Activated CD8-positive, alpha-beta memory T cell treated with anti-CD3 and anti-CD28 coated beads, Interleukin-2, amount 50 U/mL, for 1 hour (primary cell): ENCODE results near the gene UGT1A10.
"Not testable (repeated sequence)": the region's sequence is repeated elsewhere in the genome, so short reads cannot be mapped to it uniquely, and the experiment has no call there.

Source experiments
- DNase-seq: peaks from one replicate; pipeline ENCODE4 v3.0.0-alpha.2; 2020; ENCODE audit errors: extremely low read depth

The UGT1A10 gene

GRCh38 chr2:233692648-233693047 is 56.4 kb downstream of the UGT1A10 start, which contains the start of gene UGT1A6:
Gene UGT1A6 (plus strand): TSS chr2:233692890. CDS start chr2:233693005, 115 bp downstream.
- no peak for DNase-seq

- no peak for DNase-seq
These were observed 57.7 kb downstream of the UGT1A10 start for GRCh38 chr2:233693963-233694362.

- DNase-seq: no peak
These were observed 62.5 kb downstream of the UGT1A10 start for GRCh38 chr2:233698740-233699139.

- DNase-seq: no peak
These were observed 63.3 kb downstream of the UGT1A10 start for GRCh38 chr2:233699424-233700027.

GRCh38 chr2:233700028-233700635 is 63.9 kb downstream of the UGT1A10 start:
- DNase-seq: no peak

GRCh38 chr2:233700842-233701241 is 64.6 kb downstream of the UGT1A10 start:
- not testable (repeated sequence) for DNase-seq

GRCh38 chr2:233702238-233702637 is 66.0 kb downstream of the UGT1A10 start:
- DNase-seq: no peak

GRCh38 chr2:233705911-233706506 is 69.8 kb downstream of the UGT1A10 start:
- DNase-seq: no peak

- no peak for DNase-seq
These were observed 70.5 kb downstream of the UGT1A10 start for GRCh38 chr2:233706720-233707119.

GRCh38 chr2:233707940-233708644 is 71.8 kb downstream of the UGT1A10 start:
- no peak for DNase-seq

GRCh38 chr2:233708942-233709341 is 72.7 kb downstream of the UGT1A10 start:
- no peak for DNase-seq

- peak; percentile 35 for DNase-seq
These were observed 75.2 kb downstream of the UGT1A10 start for GRCh38 chr2:233711312-233712008.

- DNase-seq: no peak
These were observed 76.5 kb downstream of the UGT1A10 start, which contains the start of gene UGT1A5 for GRCh38 chr2:233712611-233713261. Gene UGT1A5 (plus strand): TSS chr2:233712907. CDS start chr2:233712992, 85 bp downstream.

GRCh38 chr2:233713262-233713615 is 77.0 kb downstream of the UGT1A10 start:
- DNase-seq: no peak

- no peak for DNase-seq
These were observed 77.9 kb downstream of the UGT1A10 start for GRCh38 chr2:233714121-233714520.

- DNase-seq: no peak
These were observed 82.3 kb downstream of the UGT1A10 start, which contains the start of gene UGT1A4 for GRCh38 chr2:233718552-233718951. Gene UGT1A4 (plus strand): TSS chr2:233718736. CDS start chr2:233718821, 85 bp downstream.

- DNase-seq: no peak
These were observed 92.6 kb downstream of the UGT1A10 start, which contains the start of gene UGT1A3 for GRCh38 chr2:233728723-233729301. Gene UGT1A3 (plus strand): TSS chr2:233729042. CDS start chr2:233729127, 85 bp downstream.

GRCh38 chr2:233736868-233737653 is 100.8 kb downstream of the UGT1A10 start:
- DNase-seq: not testable (repeated sequence)

- no peak for DNase-seq
These were observed 104.6 kb downstream of the UGT1A10 start for GRCh38 chr2:233740870-233741269.
